ENCODE data around the gene LATS1.
A peak's percentile ranks its signal among the peaks of the same experiment; 100 is the strongest.

The LATS1 gene

DNA sequence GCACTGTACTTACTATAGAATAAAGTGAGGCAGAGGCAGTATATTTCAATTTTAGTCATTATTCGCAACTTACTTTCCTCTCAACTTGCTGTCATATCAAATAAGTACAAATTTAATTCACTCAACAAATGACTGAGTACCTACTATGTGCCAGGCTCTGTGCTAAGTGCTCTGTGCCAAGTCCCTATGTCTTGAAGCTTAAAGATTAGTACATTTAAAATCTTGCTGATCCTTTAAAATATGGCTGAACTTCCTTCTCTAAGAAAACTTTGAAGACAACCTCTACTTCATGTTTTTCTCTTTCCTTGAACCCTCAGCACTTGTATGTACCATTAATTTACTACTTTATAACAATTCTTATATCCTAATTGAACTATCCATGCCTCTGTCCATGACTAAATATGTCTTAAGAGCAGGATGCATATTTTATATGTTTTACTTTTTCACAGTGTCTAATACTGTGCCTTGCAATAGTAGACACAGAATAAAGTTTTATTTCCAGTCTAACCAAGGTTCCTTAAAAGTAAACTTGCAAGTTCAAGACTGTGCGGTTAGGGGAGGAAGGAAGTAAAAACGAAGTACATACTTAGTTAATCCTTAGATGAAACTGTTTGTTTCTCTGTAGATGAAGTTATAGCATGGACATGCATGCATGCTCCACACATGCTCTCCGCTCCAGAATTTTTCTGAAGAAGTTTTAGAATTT lies 10.0 kb upstream of the LATS1 start:
- no peak overlapping the region for H3K4me3 ChIP-seq (ENCODE audit: low read depth, low read length)
- TF ChIP-seq, protein P1, sequence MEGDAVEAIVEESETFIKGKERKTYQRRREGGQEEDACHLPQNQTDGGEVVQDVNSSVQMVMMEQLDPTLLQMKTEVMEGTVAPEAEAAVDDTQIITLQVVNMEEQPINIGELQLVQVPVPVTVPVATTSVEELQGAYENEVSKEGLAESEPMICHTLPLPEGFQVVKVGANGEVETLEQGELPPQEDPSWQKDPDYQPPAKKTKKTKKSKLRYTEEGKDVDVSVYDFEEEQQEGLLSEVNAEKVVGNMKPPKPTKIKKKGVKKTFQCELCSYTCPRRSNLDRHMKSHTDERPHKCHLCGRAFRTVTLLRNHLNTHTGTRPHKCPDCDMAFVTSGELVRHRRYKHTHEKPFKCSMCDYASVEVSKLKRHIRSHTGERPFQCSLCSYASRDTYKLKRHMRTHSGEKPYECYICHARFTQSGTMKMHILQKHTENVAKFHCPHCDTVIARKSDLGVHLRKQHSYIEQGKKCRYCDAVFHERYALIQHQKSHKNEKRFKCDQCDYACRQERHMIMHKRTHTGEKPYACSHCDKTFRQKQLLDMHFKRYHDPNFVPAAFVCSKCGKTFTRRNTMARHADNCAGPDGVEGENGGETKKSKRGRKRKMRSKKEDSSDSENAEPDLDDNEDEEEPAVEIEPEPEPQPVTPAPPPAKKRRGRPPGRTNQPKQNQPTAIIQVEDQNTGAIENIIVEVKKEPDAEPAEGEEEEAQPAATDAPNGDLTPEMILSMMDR (IDR thresholded peaks at IDR 0.05; ENCODE audit: low read depth, low read length, missing control alignments), result no peak
- DNase-seq (ENCODE audit: low read depth), result no peak

DNA sequence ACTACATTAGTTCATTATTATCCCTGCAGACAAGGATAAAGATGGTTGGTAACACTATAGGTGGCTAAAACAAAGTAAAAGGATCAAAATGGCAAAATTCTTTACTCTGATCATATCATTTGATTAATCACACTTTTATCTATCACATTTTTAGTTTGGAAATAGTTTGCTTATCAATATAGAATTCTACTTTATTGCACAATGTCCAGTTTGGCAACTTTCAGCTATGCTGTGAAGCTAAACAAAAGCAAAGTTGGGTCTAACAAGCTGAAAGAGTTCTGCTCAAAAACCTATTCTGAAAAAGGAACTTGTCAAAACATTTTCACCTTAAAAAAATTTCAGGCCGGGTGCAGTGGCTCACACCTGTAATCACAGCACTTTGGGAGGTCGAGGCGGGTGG lies 7.9 kb upstream of the LATS1 start:
- no peak for DNase-seq (ENCODE audit: low read depth)
- no peak overlapping the region for H3K4me3 ChIP-seq (ENCODE audit: low read depth, low read length)

DNA sequence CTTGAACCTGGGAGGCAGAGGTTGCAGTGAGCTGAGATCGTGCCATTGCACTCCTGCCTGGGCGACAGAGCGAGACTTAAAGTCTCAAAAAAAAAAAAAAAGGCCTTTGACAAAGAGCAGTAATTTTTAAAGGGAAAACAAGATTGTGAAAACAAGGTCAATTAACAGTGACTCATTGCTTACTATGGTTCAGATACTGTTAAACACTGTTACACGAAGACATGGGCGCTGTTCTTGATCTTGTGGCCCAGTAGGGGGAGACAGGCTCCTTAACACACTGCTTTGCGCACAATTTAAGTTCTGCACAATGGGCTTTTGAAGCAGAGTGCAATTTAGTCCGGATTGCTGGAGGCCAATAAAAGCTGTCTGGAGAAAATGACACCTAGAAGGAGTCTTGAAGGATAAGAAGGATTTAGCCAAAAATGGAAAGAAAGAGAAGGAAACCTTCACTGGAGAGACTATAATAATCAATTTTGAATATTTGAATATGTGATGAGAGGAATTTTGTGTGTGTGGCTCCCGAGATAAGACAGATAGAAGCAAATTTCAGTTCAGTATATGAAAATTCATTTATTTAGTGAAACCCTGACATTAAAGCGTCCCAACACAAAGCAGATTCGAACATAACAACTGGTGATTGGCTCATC lies 6.0 kb upstream of the LATS1 start:
- no peak for DNase-seq (ENCODE audit: low read depth)
- TF ChIP-seq, protein P1 (IDR thresholded peaks at IDR 0.05; ENCODE audit: low read depth, low read length, missing control alignments), result peak; percentile 81
- no peak overlapping the region for H3K4me3 ChIP-seq (ENCODE audit: low read depth, low read length)

More for the DNA sequence above, 7.9 kb upstream of the LATS1 start:
- TF ChIP-seq, protein P1 (IDR thresholded peaks at IDR 0.05; ENCODE audit: low read depth, low read length, missing control alignments), result no peak

DNA sequence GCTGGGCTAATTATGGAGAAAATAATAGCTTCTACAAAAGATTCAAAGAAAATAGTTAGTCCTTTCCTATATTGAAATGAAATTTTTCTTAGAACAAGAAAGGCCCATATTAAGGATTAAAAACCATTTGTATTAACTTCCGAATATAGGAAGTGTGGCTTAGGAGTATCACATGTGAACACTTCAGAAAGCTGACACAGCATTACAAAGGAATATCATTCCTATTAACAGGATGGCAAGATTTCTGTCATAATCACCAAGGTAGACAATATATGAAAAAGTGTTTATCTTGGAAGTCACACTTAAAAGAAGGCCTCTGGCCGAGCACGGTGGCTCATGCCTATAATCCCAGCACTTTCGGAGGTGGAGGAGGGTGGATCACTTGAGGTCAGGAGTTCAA lies 5.4 kb upstream of the LATS1 start:
- TF ChIP-seq, protein P1 (IDR thresholded peaks at IDR 0.05; ENCODE audit: low read depth, low read length, missing control alignments), result no peak
- DNase-seq (ENCODE audit: low read depth), result no peak
- no peak overlapping the region for H3K4me3 ChIP-seq (ENCODE audit: low read depth, low read length)

DNA sequence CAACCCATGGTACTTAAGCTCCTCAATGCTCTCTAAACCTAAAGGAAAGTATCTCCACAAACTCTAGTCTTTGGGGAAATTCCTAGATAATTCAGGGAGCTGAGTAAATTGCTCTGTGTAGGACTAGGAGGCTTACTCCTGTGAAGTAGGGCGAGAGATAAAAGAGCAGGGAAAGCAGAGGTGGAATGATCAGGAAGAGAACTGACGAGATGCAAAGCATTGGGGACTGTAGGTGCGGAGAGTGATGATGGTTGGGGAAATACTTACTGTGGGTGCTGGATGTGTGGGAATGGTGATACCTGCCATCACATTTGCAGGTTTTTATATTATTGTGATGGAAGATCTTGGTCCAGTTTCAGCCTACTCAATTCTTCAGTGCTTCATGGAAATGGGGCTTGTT lies 1.6 kb upstream of the LATS1 start:
- no peak for DNase-seq (ENCODE audit: low read depth)
- no peak overlapping the region for H3K4me3 ChIP-seq (ENCODE audit: low read depth, low read length)
- TF ChIP-seq, protein P1 (IDR thresholded peaks at IDR 0.05; ENCODE audit: low read depth, low read length, missing control alignments), result no peak

DNA sequence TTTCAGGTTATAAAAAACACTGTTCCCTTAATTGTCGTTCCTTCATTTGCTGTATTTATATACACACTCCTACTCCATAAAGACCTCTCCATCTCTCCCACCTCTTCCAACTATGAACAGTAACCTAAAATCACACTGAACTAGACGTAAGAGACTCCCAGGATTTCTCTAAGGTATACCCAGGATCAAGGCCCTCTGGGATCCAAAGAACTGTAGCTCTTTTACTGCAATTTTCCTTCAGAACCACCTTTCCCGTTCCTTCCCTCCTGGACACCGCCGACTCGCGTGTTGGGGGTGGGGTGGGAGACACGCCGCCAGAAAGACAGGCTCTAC lies 680 bp downstream of the LATS1 start:
- TF ChIP-seq, protein P1 (IDR thresholded peaks at IDR 0.05; ENCODE audit: low read depth, low read length, missing control alignments), result no peak
- H3K4me3 ChIP-seq (ENCODE audit: low read depth, low read length), result peak overlapping the region; percentile 89
- no peak for DNase-seq (ENCODE audit: low read depth)
